ENCODE data around the gene TGFBR2. TPM values are rescaled to one million over a fixed set of nuclear protein-coding genes. Genes with fewer than 3 reads are reported as not detected.

The TGFBR2 gene
- total RNA-seq, 1 experiment from 2014 or later: 22.5 TPM

DNA sequence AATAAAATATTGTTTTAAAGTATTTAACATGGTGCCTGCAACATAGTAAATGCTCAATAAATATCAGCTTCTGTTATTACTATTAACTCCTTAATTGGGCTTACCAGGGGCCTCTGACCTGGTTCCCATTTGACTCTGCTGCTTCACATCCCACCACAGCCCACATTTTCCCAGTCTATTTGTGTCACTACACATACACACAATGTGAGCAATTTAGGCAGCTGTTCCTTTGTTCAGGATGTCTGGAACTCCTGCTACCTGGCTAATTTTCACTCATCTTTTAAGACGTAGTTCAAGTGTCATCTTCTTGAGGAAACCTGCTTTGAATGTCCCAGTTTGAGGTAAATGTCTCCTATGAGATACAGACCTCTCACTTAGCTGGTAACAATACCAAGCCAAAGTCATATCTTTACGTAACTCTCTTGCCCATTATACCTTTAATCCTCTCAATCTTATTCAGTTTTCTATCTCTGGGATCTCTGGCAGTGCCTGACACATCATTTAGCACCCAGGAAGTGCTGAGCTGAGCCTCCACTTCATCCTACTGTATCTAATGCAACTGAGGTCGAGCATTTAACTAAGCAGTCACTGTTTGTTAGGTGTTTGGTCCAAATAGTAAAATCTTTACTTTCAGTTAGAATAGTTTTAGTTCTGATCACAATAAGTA lies 4.4 kb downstream of the TGFBR2 start:
- Histone ChIP-seq H3K9ac (ENCODE audit: low read length) (peak overlapping the region; percentile 90), H3K36me3 (ENCODE audit: control insufficient read depth in 1 of 2, insufficient read depth in 2 of 2, low read length in 2 of 2) (0 out of 4 replicates have a peak, but pooled peaks cover 0 to 7% of the 10 kb centered on the region in 2 experiments), H3K27ac (ENCODE audit: low read depth, low read length) (peak overlapping the region; percentile 79), H3K9me2 (ENCODE audit: insufficient read depth) (no peaks in the 10 kb centered on the region), H3K9me3 (ENCODE audit: control insufficient read depth in 1 of 2, insufficient read depth in 1 of 2, low read depth in 1 of 2, low read length in 2 of 2) (no peaks in the 10 kb centered on the region), H3K79me2 (ENCODE audit: insufficient read depth, low read length) (peaks cover 94% of the 10 kb centered on the region), H3K4me1 (ENCODE audit: control insufficient read depth in 1 of 2, insufficient read depth in 2 of 2, low read length in 2 of 2) (peaks cover 72 to 82% of the 10 kb centered on the region in 2 experiments), H3K4me3 (replicated peaks in 1 of 2; ENCODE audit: low read depth in 1 of 2, low read length in 2 of 2) (peak overlapping the region; percentile 6 to 60; a peak in 3 of 4 replicates), H3K4me2 (ENCODE audit: low read length) (peak overlapping the region; percentile 85), H2AFZ (ENCODE audit: low read depth, low read length, poor library complexity, severe bottlenecking) (no peak overlapping the region), H3K27me3 (ENCODE audit: insufficient read depth, low read length) (no peaks in the 10 kb centered on the region), H4K20me1 (ENCODE audit: insufficient read depth) (peaks cover 8% of the 10 kb centered on the region)
- ATAC-seq: no peak
- ChIA-PET CTCF (no interaction called here), RAD21 (ENCODE audit: low non-redundant PET in 1 of 2, low total read pairs in 2 of 2, uncharacterized antibody in 2 of 2, unreplicated experiment in 2 of 2) (no interaction called here), POLR2A (no interaction called here)
- TF ChIP-seq YY1 (IDR thresholded peaks at IDR 0.05; ENCODE audit: extremely low read depth, insufficient replicate concordance, low read depth, low read length) (no peak), EGR1 (IDR thresholded peaks at IDR 0.05; ENCODE audit: low read depth) (no peak), TCF7L2 (IDR thresholded peaks at IDR 0.05; ENCODE audit: borderline replicate concordance, extremely low read depth, insufficient read depth, insufficient read length) (no peak), ELF1 (IDR thresholded peaks at IDR 0.05; ENCODE audit: borderline replicate concordance, low read depth) (no peak), SRF (IDR thresholded peaks at IDR 0.05; ENCODE audit: low read depth) (no peak)
- TF ChIP-seq, protein P1, sequence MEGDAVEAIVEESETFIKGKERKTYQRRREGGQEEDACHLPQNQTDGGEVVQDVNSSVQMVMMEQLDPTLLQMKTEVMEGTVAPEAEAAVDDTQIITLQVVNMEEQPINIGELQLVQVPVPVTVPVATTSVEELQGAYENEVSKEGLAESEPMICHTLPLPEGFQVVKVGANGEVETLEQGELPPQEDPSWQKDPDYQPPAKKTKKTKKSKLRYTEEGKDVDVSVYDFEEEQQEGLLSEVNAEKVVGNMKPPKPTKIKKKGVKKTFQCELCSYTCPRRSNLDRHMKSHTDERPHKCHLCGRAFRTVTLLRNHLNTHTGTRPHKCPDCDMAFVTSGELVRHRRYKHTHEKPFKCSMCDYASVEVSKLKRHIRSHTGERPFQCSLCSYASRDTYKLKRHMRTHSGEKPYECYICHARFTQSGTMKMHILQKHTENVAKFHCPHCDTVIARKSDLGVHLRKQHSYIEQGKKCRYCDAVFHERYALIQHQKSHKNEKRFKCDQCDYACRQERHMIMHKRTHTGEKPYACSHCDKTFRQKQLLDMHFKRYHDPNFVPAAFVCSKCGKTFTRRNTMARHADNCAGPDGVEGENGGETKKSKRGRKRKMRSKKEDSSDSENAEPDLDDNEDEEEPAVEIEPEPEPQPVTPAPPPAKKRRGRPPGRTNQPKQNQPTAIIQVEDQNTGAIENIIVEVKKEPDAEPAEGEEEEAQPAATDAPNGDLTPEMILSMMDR (IDR thresholded peaks at IDR 0.05 in 2 of 3, conservative IDR thresholded peaks at IDR 0.05 in 1 of 3; ENCODE audit: borderline replicate concordance in 1 of 3, insufficient read depth in 1 of 3, low read depth in 2 of 3, low read length in 2 of 3): no peak
- TF ChIP-seq, protein P2, sequence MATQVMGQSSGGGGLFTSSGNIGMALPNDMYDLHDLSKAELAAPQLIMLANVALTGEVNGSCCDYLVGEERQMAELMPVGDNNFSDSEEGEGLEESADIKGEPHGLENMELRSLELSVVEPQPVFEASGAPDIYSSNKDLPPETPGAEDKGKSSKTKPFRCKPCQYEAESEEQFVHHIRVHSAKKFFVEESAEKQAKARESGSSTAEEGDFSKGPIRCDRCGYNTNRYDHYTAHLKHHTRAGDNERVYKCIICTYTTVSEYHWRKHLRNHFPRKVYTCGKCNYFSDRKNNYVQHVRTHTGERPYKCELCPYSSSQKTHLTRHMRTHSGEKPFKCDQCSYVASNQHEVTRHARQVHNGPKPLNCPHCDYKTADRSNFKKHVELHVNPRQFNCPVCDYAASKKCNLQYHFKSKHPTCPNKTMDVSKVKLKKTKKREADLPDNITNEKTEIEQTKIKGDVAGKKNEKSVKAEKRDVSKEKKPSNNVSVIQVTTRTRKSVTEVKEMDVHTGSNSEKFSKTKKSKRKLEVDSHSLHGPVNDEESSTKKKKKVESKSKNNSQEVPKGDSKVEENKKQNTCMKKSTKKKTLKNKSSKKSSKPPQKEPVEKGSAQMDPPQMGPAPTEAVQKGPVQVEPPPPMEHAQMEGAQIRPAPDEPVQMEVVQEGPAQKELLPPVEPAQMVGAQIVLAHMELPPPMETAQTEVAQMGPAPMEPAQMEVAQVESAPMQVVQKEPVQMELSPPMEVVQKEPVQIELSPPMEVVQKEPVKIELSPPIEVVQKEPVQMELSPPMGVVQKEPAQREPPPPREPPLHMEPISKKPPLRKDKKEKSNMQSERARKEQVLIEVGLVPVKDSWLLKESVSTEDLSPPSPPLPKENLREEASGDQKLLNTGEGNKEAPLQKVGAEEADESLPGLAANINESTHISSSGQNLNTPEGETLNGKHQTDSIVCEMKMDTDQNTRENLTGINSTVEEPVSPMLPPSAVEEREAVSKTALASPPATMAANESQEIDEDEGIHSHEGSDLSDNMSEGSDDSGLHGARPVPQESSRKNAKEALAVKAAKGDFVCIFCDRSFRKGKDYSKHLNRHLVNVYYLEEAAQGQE (IDR thresholded peaks at IDR 0.05; ENCODE audit: low read depth): no peak
- intact Hi-C loops (cut with micrococcal nuclease): loop anchor here (5.0 kb wide), 1 partner anchor 289 kb away; no protein-coding TSS in a partner anchor
- no TSS peak for BruUV-seq (replicated peaks)
- DNase-seq (ENCODE audit: low read depth, low spot score): no peak
